ENCODE measurements around the gene TOX2.

TOX2 gene

DNA sequence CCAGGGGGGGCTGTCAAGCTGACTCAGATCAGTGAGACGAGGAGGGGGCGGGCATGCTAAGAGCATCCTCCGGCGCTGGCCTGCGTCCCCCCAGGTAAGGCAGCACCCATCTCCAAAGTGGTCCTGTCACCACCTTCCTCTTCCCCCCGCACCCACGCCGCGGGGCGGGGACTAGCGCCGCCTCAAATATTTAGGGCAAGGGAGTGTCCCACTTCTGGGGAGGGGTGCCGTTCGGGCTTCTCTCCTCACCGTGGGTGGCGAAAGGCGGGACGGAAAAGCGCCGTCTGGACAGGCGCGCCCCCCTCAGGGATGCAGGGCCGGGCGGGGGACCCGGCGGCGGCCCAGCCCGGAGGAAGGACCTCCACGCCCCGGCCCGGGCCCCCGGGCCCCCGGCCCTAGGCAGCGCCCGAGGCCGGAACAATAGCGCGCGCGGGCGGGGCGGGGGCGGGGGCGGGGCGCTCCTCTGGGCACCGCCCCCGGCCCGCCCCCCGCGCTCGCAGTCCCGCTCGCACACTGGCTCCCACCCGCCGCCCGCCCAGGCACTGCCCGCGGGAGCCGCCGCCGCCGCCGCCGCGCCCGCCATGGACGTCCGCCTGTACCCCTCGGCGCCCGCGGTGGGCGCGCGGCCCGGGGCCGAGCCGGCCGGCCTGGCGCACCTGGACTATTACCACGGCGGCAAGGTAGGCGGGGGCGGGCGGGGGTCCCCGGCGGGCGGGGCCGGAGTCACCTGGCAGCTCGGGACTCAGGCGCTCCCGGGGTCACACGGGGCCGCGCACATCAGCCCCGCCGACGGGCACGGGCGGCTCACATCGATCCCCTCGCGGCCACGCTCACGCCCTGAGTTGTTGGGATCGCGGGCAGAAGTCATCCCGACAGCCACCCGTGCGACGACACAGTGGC, at the start of gene TOX2:
Gene TOX2 (plus strand): TSS at position 542 of the 900 bp plus-strand sequence. CDS start 40 bp downstream, at position 582.
- no peak for DNase-seq

DNA sequence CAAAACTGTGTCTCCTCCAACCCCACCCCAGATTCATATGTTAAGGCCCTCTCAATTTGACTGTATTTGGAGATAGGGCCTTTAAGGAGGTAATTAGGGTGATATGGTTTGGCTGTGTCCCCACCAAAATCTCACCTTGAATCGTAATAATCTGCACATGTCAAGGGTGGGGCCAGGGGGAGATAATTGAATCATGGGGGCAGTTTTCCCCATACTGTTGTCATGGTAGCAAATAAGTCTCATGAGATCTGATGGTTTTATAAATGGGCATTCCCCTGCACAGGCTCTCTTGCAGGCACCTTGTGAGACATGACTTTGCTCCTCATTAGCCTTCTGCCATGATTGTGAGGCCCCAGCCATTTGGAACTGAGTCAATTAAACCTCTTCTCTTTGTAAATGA, 46.6 kb upstream of the TOX2 start:
- no peak for DNase-seq

- no peak for DNase-seq
Observed at GRCh38 chr20:43870484-43870883, 44.2 kb upstream of the TOX2 start.

DNA sequence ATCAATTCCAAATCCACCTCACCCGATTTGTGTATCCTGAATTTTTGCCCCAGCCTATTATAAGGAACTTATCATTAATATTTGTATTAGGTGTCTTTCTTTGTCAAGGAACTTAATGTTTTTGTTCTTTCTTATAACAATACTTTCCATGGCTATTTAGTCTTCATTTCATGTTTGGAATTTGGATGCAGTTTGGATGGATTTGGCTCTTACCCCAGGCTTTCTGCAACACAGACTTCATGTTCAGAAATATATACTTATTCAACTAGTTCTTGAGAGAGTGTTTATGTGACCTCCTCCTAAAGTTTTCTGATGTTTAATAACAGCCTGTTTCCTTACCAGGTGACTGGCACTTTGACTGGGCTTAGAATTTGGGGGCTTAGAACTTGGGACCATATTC, 35.9 kb upstream of the TOX2 start:
- no peak for DNase-seq

- DNase-seq = no peak
Observed at GRCh38 chr20:43893930-43894329, 20.7 kb upstream of the TOX2 start.

DNA sequence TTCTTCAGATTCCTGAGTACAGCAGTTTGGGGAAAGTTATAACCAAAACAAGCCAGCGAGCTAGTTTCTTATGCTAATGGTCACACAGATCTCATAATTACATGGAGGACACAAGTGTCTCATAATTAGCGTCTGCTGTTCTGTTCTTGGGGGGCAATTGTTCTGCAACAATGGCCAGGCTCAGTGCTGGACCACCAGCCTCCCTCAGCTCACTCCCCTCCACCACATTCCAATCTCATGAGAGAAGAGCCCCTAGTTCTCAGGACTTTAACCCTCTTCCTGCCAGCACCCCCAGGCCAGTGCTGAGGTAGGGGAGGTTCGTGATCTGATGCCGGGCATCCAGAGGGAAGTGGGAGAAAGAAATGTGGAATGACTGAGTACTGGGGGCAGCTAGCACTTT, 20.2 kb upstream of the TOX2 start:
- DNase-seq = no peak

GRCh38 chr20:43895235-43895634, 19.4 kb upstream of the TOX2 start:
- no peak for DNase-seq

- DNase-seq = no peak
Observed at GRCh38 chr20:43899274-43900120, 15.2 kb upstream of the TOX2 start.

DNA sequence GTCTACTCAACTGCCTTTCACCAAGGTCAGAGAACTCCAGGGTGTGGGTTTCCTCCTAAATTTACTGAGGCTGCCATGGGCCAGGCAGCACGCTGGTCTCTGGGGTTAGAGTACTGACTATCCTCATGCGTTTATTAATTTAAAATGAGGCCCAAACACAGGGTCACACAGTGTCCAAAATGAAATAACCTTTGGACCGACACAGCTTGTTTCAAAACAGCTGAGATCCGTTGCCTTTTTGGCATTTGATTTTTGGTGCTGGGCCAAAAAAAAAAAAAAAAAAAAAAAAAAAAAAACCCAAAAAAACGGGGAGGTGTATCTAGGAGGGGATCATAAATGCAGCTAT, 14.6 kb upstream of the TOX2 start:
- DNase-seq = no peak

DNA sequence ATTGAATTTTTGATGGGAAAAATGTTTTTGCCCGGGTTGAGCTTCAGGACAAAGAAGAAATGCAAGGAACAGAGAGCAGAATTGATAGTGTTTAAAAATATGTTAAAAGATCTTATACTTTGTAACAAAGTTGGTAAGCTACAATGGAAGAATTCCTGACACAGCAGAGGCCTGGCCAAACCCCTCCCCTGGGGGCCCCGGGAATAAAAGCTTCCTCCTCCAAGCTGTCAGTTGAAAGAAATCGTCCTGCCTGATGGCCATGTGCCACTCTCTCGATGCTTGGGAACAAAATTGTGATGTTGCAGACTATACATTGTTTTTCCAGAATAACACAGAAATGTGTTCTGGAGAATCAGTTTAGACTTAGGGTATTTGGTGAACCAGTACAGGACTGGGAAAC, 14.2 kb upstream of the TOX2 start:
- DNase-seq = no peak

DNA sequence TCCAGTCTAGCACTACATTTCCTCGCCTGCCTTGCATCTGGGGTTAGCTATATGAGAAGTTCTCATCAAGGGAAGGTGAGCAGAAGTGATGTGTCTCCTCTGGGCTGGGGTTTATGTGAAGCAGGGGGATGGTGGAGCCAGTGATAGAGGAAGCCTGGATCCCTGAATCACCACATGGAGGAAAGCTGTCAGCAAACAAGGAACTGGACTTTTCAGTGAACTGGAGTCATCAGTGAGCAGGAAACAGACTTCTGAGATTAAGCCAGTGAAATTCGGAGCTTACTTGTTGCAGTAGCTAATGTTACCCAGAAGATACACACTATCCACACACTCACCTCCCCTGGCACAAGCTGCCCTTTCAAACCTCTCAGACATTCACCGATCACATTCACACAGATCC, 13.4 kb upstream of the TOX2 start:
- no peak for DNase-seq

- no peak for DNase-seq
Observed at GRCh38 chr20:43903953-43904826, 10.5 kb upstream of the TOX2 start.

GRCh38 chr20:43904827-43905177, 9.8 kb upstream of the TOX2 start:
- no peak for DNase-seq

DNA sequence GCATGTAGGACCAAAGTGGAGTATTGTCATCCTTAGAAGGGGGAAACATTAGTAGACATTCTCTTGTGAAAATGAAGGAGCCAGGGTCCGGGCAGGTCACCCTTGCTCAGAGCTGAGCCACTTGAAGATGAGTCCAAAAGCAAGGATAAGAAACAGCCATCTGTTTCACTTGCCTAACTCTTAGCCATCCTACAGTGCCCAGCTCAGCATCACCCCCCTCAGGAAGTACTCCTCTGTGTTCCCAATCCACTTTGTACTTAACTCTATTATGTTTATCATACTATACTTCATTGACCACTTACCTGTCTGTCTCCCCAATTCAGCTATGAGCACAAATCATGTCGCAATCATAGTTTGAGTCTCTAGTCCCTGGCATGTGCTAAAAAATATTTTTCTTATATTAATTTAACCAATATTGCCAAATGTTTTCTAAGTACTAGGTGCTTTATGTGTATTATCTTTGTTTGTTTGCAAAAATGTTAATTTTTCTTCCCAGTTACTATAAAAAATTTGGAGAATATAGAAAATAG, 8.1 kb upstream of the TOX2 start:
- no peak for DNase-seq

DNA sequence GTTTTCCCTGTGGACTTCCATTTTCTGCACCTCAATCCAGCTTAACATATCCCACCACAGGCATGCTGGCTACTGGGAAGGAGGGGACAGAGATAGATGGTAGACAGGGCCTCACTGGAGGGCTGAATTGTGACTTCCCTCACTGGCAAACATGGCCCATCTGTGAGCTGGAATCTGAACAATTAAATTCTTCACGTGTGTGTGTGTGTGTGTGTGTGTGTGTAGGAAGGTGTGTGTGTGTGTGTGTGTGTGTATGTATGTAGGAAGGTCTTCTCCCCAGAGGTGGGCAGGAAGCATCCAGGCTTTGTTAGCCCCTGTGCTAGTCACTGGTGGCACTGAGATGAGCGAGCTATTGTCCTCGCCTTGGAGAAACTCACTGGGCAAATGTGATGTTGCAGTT, 5.4 kb upstream of the TOX2 start:
- DNase-seq = no peak

GRCh38 chr20:43909720-43910119, 4.9 kb upstream of the TOX2 start:
- DNase-seq = no peak

DNA sequence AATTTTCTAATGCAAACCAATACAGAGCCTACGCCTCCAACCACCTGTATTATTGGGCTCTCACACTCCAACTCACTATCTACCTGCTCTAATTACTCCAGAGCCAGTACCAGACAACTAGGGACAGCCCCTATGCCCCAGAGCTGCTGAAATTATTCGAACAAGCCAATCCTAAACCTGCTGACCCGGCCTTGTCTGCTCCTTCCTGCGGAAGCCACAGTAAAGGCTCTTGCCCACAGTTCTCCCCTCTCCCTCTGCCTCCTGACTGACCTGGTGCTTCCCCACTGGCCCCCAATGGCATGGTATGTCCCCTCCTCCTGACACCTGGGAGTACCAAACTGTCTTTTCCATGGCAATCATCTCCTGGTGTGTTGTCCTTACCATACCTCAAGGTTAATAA, 4.1 kb upstream of the TOX2 start:
- no peak for DNase-seq

GRCh38 chr20:43911066-43911465, 3.6 kb upstream of the TOX2 start:
- DNase-seq = no peak

GRCh38 chr20:43913291-43914025, 1.2 kb upstream of the TOX2 start:
- DNase-seq = no peak

DNA sequence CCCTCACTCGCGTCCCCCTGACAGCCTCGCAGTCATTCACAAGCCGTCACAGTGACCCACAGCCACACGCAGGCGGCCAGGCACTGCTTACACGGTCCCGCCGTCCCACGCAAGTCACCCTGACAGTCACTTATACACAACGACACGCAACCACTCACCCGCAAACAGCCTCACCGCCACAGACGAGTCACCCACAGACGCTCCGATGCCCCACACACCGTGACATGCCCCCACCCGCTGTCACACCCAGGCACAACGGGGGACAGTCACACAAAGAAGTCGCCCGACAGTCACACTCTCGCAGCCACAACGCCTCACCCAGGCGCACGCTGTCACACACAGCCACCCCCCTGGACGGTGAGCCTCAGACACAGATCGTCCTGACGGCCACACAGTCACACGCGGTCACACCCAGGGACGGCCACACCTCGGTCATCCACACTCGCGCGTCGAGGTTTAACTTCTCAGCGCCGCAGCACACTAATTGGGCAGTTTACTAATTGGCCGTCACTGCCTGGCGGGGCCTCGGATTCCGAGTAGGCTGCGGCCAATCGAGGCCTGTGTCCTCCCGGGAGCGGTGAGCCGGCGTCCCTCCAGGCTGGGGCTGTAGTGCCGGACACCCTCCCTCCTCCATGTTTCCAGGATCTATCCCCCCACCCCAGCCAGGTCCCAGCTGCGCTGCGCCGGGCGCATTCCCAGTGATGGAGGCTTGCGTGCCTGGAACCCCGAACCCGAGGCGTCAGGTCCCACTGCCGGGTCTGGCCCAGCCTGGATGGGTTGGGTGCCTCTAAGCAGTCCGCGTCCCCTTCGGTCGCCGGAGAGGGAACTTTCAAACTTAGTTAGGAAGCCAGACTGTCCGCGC, 790 bp downstream of the TOX2 start:
- DNase-seq = no peak

Data from bone marrow (tissue), 2 donors.